Activated B cell treated with CpG ODN at 0.5 μM for 24 hours (primary cell): ENCODE results near the gene TGM3. TPM values are rescaled to one million over a fixed set of nuclear protein-coding genes. Genes with fewer than 3 reads are reported as not detected.

Experiments
- ATAC-seq: fragments of 200-7000 bp; cut with Tn5 transposase; one replicate; pipeline ENCODE4 v1.10.0; 2021; ENCODE audit warnings: low read depth, mild to moderate bottlenecking, moderate library complexity
- CTCF ChIA-PET: fragments of 350-600 bp; sonication (Branson Sonifier 250); formaldehyde crosslinking; loops from one replicate; lab custom pipeline; 2021; ENCODE audit warnings: antibody characterized with exemption; lab: Charles Lee
- POLR2A ChIA-PET: fragments of 350-600 bp; sonication (Branson Sonifier 250); formaldehyde crosslinking; loops from one replicate; lab custom pipeline; 2021; ENCODE audit warnings: antibody characterized with exemption; lab: Charles Lee
- DNase-seq: peaks from one replicate; pipeline ENCODE4 v3.0.0; 2022
- H3K27ac Mint-ChIP-seq: one replicate; pipeline ENCODE4 v1.8.0; 2020; ENCODE audit warnings: mixed read lengths
- H3K27me3 Mint-ChIP-seq: one replicate; pipeline ENCODE4 v1.8.0; 2021; ENCODE audit warnings: mixed read lengths
- H3K36me3 Mint-ChIP-seq: one replicate; pipeline ENCODE4 v1.8.0; 2021; ENCODE audit warnings: low read depth, mixed read lengths
- H3K4me1 Mint-ChIP-seq: one replicate; pipeline ENCODE4 v1.8.0; 2021; ENCODE audit warnings: mixed read lengths
- H3K4me3 Mint-ChIP-seq: one replicate; pipeline ENCODE4 v1.8.0; 2020; ENCODE audit warnings: mild to moderate bottlenecking, mixed read lengths
- H3K9me3 Mint-ChIP-seq: one replicate; pipeline ENCODE4 v1.8.0; 2020; ENCODE audit warnings: mixed read lengths
- CTCF ChIP-seq: fragments of 200-600 bp; IDR thresholded peaks from one replicate; pipeline ENCODE4 v1.8.0; 2022; ENCODE audit warnings: antibody characterized with exemption, mild to moderate bottlenecking
- intact Hi-C: fragments of 100-400 bp; cut with micrococcal nuclease; formaldehyde crosslinking; loops from one replicate; pipeline ENCODE4 v1.15.1; 2024
- total RNA-seq: library from RNA; stranded (reverse); gene quantifications from 2 replicates; pipeline ENCODE4 v1.2.3, GENCODE V29; 2022

Gene TGM3
- total RNA-seq, 1 donor from 2014 or later = not detected

DNA sequence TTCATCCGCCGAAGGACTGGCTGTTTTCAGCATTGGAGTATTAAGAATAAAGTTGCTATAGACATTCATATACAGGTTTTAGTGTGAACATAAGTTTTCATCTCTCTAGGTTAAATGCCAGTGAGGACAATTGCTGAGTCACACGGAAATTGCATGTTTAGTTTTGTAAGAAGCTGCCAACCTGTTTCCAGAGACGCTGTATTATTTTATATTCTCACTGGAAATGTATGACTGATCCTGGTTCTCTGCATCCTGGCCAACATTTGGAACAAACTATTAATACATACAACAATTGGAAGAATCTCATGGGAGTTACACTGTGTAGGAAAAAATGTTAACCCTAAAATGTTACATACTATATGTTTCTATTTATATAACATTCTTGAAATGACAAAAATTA, 68.2 kb downstream of the TGM3 start:
- H3K36me3 Mint-ChIP-seq = peaks cover 3% of the 10 kb centered on the region
- DNase-seq = no peak
- H3K27ac Mint-ChIP-seq = no peak overlapping the region
- no peak for ATAC-seq
- H3K9me3 Mint-ChIP-seq = peaks cover 26% of the 10 kb centered on the region
- TF ChIP-seq CTCF = no peak
- ChIA-PET POLR2A (interaction anchor here (0.6 kb wide), 1 partner anchor 15 kb away, joined by 5 read pairs; no protein-coding TSS in a partner anchor), CTCF (no interaction called here)
- H3K27me3 Mint-ChIP-seq = peaks cover 36% of the 10 kb centered on the region
- H3K4me3 Mint-ChIP-seq = no peak overlapping the region
- no peaks in the 10 kb centered on the region for H3K4me1 Mint-ChIP-seq
- intact Hi-C loops = no loop called here

DNA sequence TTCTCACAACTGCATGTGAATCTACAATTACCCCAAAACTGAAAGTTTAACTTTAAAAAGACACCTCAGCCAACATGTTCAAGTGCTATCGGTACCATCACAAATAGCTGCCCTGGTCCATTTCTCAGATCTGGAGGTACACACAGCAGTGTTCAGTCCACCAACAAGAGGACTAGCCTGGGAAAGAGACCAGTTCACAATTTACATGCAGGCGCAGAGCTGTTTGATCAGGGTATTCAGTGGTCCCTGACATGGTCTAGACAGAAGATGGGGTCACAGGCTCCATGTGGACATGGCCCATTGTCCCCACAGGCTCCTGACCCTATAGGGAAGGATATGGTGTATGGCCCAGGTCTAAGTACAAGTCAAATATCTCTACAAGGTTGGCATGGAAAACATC, 69.3 kb downstream of the TGM3 start:
- no peak overlapping the region for H3K4me3 Mint-ChIP-seq
- DNase-seq = no peak
- intact Hi-C loops = no loop called here
- TF ChIP-seq CTCF = no peak
- ChIA-PET CTCF (interaction anchor here (1.7 kb wide), 1 partner anchor 158 kb away, joined by 4 read pairs; no protein-coding TSS in a partner anchor), POLR2A (no interaction called here)
- peaks cover 20% of the 10 kb centered on the region for H3K9me3 Mint-ChIP-seq
- no peak overlapping the region for H3K27ac Mint-ChIP-seq
- ATAC-seq = no peak
- no peaks in the 10 kb centered on the region for H3K4me1 Mint-ChIP-seq
- peaks cover 3% of the 10 kb centered on the region for H3K36me3 Mint-ChIP-seq
- peaks cover 30% of the 10 kb centered on the region for H3K27me3 Mint-ChIP-seq

DNA sequence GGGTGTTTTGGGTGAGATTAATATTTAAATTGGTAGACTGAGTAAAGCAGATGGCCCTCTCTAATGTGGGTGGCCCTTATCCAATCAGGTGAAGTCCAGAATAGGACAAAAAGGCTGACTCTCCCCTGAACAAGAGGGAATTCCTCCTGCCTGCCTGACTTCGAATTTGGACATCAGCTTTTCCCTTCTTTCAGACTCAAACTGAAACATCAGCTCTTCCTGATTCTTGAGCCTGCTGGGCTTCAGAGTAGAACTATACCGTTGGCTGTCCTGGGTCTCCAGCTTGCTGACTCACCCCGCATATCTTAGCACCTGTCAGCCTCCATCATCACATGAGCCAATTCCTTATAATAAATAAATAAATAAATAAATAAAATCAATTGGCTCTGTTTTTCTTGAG, 69.9 kb downstream of the TGM3 start:
- H3K9me3 Mint-ChIP-seq = peaks cover 17% of the 10 kb centered on the region
- no peak for ATAC-seq
- CTCF ChIA-PET = interaction anchor here (1.7 kb wide), 1 partner anchor 158 kb away, joined by 4 read pairs; no protein-coding TSS in a partner anchor

GRCh38 chr20:2368621-2369020, 72.8 kb downstream of the TGM3 start:
- ChIA-PET POLR2A (no interaction called here), CTCF (no interaction called here)
- H3K4me3 Mint-ChIP-seq = no peak overlapping the region
- intact Hi-C loops = no loop called here
- H3K4me1 Mint-ChIP-seq = no peaks in the 10 kb centered on the region
- peaks cover 40% of the 10 kb centered on the region for H3K27me3 Mint-ChIP-seq
- DNase-seq = no peak
- H3K36me3 Mint-ChIP-seq = no peaks in the 10 kb centered on the region
- no peak overlapping the region for H3K27ac Mint-ChIP-seq
- peaks cover 7% of the 10 kb centered on the region for H3K9me3 Mint-ChIP-seq
- TF ChIP-seq CTCF = no peak
- ATAC-seq = no peak

More for the DNA sequence above, 69.9 kb downstream of the TGM3 start:
- no peak for DNase-seq
- TF ChIP-seq CTCF = no peak
- H3K4me1 Mint-ChIP-seq = no peaks in the 10 kb centered on the region
- H3K27me3 Mint-ChIP-seq = peaks cover 29% of the 10 kb centered on the region
- no peak overlapping the region for H3K4me3 Mint-ChIP-seq
- POLR2A ChIA-PET = no interaction called here
- H3K36me3 Mint-ChIP-seq = peaks cover 2% of the 10 kb centered on the region
- intact Hi-C loops = no loop called here
- no peak overlapping the region for H3K27ac Mint-ChIP-seq

DNA sequence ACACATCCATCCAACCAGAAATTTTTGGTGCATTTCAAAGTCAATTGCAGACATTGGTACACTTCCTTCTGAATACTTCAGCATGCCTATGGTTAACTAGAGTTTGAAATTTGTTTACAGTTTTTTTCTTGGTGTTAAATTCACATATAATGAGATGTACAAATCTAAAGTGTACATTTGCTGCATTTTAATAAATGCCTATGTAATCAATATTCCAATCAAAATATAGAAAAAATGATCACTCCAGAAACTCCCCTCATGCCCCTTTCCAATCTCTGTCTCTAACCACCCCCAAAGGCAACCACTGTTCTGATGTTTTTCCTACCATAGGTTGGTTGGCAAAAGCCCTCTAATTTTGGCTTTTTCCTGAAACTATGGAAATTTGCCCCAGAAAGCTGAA, 77.3 kb downstream of the TGM3 start:
- Mint-ChIP-seq H3K4me3 (no peak overlapping the region), H3K27me3 (peaks cover 24% of the 10 kb centered on the region), H3K4me1 (no peaks in the 10 kb centered on the region), H3K27ac (no peak overlapping the region), H3K36me3 (no peaks in the 10 kb centered on the region), H3K9me3 (peaks cover 7% of the 10 kb centered on the region)
- DNase-seq (no peak), ATAC-seq (no peak)
- intact Hi-C loops = no loop called here
- ChIA-PET POLR2A (no interaction called here), CTCF (no interaction called here)
- TF ChIP-seq CTCF = no peak
